ENCODE measurements around the gene DYNLT4. TPM values are rescaled to one million over a fixed set of nuclear protein-coding genes. Genes with fewer than 3 reads are reported as not detected.
A peak's percentile ranks its signal among the peaks of the same experiment; 100 is the strongest.
"Not testable (repeated sequence)": the region's sequence is repeated elsewhere in the genome, so short reads cannot be mapped to it uniquely, and the experiment has no call there.

Gene DYNLT4
- total RNA-seq, 1 experiment from 2014 or later: 0.31 TPM

DNA sequence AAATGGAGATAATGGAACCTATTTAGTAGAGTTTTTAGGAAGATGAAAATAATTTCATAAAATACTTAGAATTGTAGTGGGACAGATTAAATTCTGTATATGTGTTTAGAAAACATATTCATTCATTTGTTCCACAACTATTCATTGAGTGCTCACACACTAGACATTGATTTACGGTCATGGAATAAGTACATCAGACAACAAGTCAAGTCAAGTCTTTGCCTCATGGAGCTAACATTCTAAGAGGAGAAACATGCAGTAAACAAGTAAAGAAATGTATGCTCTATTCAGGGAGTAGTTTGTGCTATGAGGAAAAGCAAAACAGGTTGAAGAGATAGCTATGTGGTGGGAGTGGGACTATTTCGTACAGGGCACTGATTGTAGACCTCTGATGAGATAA lies 10.2 kb upstream of the DYNLT4 start (continued):
- TF ChIP-seq, protein P1, sequence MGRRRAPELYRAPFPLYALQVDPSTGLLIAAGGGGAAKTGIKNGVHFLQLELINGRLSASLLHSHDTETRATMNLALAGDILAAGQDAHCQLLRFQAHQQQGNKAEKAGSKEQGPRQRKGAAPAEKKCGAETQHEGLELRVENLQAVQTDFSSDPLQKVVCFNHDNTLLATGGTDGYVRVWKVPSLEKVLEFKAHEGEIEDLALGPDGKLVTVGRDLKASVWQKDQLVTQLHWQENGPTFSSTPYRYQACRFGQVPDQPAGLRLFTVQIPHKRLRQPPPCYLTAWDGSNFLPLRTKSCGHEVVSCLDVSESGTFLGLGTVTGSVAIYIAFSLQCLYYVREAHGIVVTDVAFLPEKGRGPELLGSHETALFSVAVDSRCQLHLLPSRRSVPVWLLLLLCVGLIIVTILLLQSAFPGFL (CRISPR knock-in tag; IDR thresholded peaks at IDR 0.05; ENCODE audit: borderline replicate concordance): no peak
- TF ChIP-seq, protein P2, sequence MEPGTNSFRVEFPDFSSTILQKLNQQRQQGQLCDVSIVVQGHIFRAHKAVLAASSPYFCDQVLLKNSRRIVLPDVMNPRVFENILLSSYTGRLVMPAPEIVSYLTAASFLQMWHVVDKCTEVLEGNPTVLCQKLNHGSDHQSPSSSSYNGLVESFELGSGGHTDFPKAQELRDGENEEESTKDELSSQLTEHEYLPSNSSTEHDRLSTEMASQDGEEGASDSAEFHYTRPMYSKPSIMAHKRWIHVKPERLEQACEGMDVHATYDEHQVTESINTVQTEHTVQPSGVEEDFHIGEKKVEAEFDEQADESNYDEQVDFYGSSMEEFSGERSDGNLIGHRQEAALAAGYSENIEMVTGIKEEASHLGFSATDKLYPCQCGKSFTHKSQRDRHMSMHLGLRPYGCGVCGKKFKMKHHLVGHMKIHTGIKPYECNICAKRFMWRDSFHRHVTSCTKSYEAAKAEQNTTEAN (CRISPR knock-in tag; IDR thresholded peaks at IDR 0.05): no peak
- TF ChIP-seq ATF1 (CRISPR knock-in tag; IDR thresholded peaks at IDR 0.05) (no peak), TP53 (CRISPR knock-in tag; IDR thresholded peaks at IDR 0.05) (no peak), ZNF396 (CRISPR knock-in tag; IDR thresholded peaks at IDR 0.05; ENCODE audit: borderline replicate concordance) (no peak), RELA (CRISPR knock-in tag; IDR thresholded peaks at IDR 0.05; ENCODE audit: borderline replicate concordance) (no peak), ARID4B (CRISPR knock-in tag; IDR thresholded peaks at IDR 0.05; ENCODE audit: borderline replicate concordance) (no peak)

- 0 out of 2 replicates have a peak overlapping the region, but pooled peaks have one; percentile 89 for H3K27ac Mint-ChIP-seq
- POLR2A ChIA-PET: interaction anchor here (1.2 kb wide), 1 partner anchor 35 kb away, joined by 4 read pairs; no protein-coding TSS in a partner anchor
Observed at GRCh38 chr1:44815926-44816325, 8.8 kb upstream of the DYNLT4 start.

GRCh38 chr1:44812822-44813543 lies 5.8 kb upstream of the DYNLT4 start:
- TF ChIP-seq ZNF317 (CRISPR knock-in tag; IDR thresholded peaks at IDR 0.05; ENCODE audit: borderline replicate concordance, low read depth) (peak; percentile 42; the same call in 1 of the 2 replicates), NR2C2 (CRISPR knock-in tag; IDR thresholded peaks at IDR 0.05) (no peak), ZNF138 (CRISPR knock-in tag; conservative IDR thresholded peaks at IDR 0.05) (peak; percentile 73; the same call in 1 of the 2 replicates), CREB1 (CRISPR knock-in tag; IDR thresholded peaks at IDR 0.05) (no peak), ZBTB21 (CRISPR knock-in tag; IDR thresholded peaks at IDR 0.05; ENCODE audit: borderline replicate concordance) (0 out of 2 replicates have a peak, but pooled peaks have one; percentile 22), CREM (CRISPR knock-in tag; IDR thresholded peaks at IDR 0.05) (peak; percentile 59; the same call in 1 of the 2 replicates), ATF1 (CRISPR knock-in tag; IDR thresholded peaks at IDR 0.05) (0 out of 2 replicates have a peak, but pooled peaks have one; percentile 69), TP53 (CRISPR knock-in tag; IDR thresholded peaks at IDR 0.05) (peak; percentile 81; the same call in 1 of the 2 replicates)
- TF ChIP-seq, protein P3, sequence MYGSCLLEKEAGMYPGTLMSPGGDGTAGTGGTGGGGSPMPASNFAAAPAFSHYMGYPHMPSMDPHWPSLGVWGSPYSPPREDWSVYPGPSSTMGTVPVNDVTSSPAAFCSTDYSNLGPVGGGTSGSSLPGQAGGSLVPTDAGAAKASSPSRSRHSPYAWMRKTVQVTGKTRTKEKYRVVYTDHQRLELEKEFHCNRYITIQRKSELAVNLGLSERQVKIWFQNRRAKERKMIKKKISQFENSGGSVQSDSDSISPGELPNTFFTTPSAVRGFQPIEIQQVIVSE (CRISPR knock-in tag; IDR thresholded peaks at IDR 0.05; ENCODE audit: borderline replicate concordance): no peak
- TF ChIP-seq, protein P4, sequence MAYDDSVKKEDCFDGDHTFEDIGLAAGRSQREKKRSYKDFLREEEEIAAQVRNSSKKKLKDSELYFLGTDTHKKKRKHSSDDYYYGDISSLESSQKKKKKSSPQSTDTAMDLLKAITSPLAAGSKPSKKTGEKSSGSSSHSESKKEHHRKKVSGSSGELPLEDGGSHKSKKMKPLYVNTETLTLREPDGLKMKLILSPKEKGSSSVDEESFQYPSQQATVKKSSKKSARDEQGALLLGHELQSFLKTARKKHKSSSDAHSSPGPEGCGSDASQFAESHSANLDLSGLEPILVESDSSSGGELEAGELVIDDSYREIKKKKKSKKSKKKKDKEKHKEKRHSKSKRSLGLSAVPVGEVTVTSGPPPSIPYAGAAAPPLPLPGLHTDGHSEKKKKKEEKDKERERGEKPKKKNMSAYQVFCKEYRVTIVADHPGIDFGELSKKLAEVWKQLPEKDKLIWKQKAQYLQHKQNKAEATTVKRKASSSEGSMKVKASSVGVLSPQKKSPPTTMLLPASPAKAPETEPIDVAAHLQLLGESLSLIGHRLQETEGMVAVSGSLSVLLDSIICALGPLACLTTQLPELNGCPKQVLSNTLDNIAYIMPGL (CRISPR knock-in tag; IDR thresholded peaks at IDR 0.05): peak; percentile 69; the same call in 1 of the 2 replicates
- ATAC-seq: peak; percentile 31
- Mint-ChIP-seq H3K27ac (no peak overlapping the region), H3K27me3 (ENCODE audit: low read depth) (peaks cover 7% of the 10 kb centered on the region), H3K4me3 (peak overlapping the region; percentile 79), H3K4me1 (peaks cover 29% of the 10 kb centered on the region), H3K36me3 (no peaks in the 10 kb centered on the region), H3K9me3 (no peaks in the 10 kb centered on the region)
- peak; percentile 53 for DNase-seq (ENCODE audit: low spot score)
- POLR2A ChIA-PET: interaction anchor here (0.6 to 2.5 kb wide), 13 partner anchors 9 to 508 kb away, joined by 3 to 43 read pairs (median 5); partner anchors contain the start of genes HECTD3, PLK3, RNU5D-1 and RPS8
- CTCF ChIA-PET: interaction anchor here (0.6 to 3.5 kb wide), 16 partner anchors 7 to 490 kb away, joined by 3 to 35 read pairs (median 6); partner anchors contain the start of genes ARMH1, DYNLT4, HECTD3 and PLK3

More at GRCh38 chr1:44815926-44816325, 8.8 kb upstream of the DYNLT4 start:
- CTCF ChIA-PET: interaction anchor here (0.7 to 2.9 kb wide), 2 partner anchors 10 to 16 kb away, joined by 3 to 14 read pairs; partner anchors contain the start of genes DYNLT4 and PLK3
- not testable (repeated sequence) for H3K4me3 Mint-ChIP-seq; H3K9me3 Mint-ChIP-seq; ATAC-seq; H3K27me3 Mint-ChIP-seq (ENCODE audit: low read depth); H3K36me3 Mint-ChIP-seq; DNase-seq (ENCODE audit: low spot score)
- peaks cover 23% of the 10 kb centered on the region for H3K4me1 Mint-ChIP-seq

Measured in WTC11 (cell line).